Gastrocnemius medialis (tissue), 4 donors: ENCODE measurements around the gene P3R3URF. TPM values are rescaled to one million over a fixed set of nuclear protein-coding genes. Genes with fewer than 3 reads are reported as not detected.
"Not testable (repeated sequence)": the region's sequence is repeated elsewhere in the genome, so short reads cannot be mapped to it uniquely, and the experiment has no call there.

Experiments
- ATAC-seq, 2 donors: fragments of 150-250 bp; one replicate each; pipeline ENCODE4 v1.9.1; 2016
- DNase-seq, 2 donors: peaks; one replicate each; pipeline ENCODE4 v3.0.0-alpha.2; 2019
- H3K27ac ChIP-seq, 4 donors: fragments of 200-600 bp; sonication (generic); 1 replicate in 1 of 4; 2 replicates in 3 of 4; pipeline ENCODE4 v1.5.1; 2016 to 2018; ENCODE audit warnings: mild to moderate bottlenecking in 2 of 4, moderate library complexity in 1 of 4
- H3K27me3 ChIP-seq, 3 donors: fragments of 200-600 bp; sonication (generic) in 2 of 3; 1 replicate in 1 of 3; 2 replicates in 2 of 3; pipeline versions ENCODE4 v1.5.1 to v1.6.0; 2016 to 2019; ENCODE audit warnings: mild to moderate bottlenecking in 1 of 3, moderate library complexity in 1 of 3
- H3K36me3 ChIP-seq, 2 donors: fragments of 200-600 bp; sonication (generic) in 1 of 2; one replicate each; pipeline ENCODE4 v1.5.1; 2017 to 2018
- H3K4me1 ChIP-seq, 2 donors: fragments of 200-600 bp; sonication (generic) in 1 of 2; one replicate each; pipeline ENCODE4 v1.5.1; 2016 to 2017; ENCODE audit warnings: mild to moderate bottlenecking in 2 of 2
- H3K4me3 ChIP-seq, 4 donors: fragments of 200-600 bp; sonication (generic) in 3 of 4; 1 replicate in 1 of 4; 2 replicates in 3 of 4; pipeline ENCODE4 v1.5.1; 2016 to 2019; ENCODE audit warnings: mild to moderate bottlenecking in 2 of 4
- H3K9me3 ChIP-seq, 3 donors: fragments of 200-600 bp; sonication (generic) in 2 of 3; 1 replicate in 1 of 3; 2 replicates in 2 of 3; pipeline ENCODE4 v1.5.1; 2016 to 2019
- CTCF ChIP-seq, 5 experiments: fragments of 450-650 bp in 3 of 5; fragments of 200-600 bp in 2 of 5; sonication (generic) in 2 of 5; IDR thresholded peaks in 4 of 5; conservative IDR thresholded peaks in 1 of 5; 1 replicate in 4 of 5; 2 replicates in 1 of 5; pipeline ENCODE4 v1.5.1; 2016 to 2019; ENCODE audit warnings: antibody characterized with exemption in 5 of 5, mild to moderate bottlenecking in 3 of 5, moderate library complexity in 3 of 5
- POLR2A ChIP-seq, 2 donors: fragments of 450-650 bp; IDR thresholded peaks; one replicate each; pipeline ENCODE4 v1.6.1; 2017; ENCODE audit warnings: antibody characterized with exemption in 2 of 2, mild to moderate bottlenecking in 2 of 2, moderate library complexity in 2 of 2
- in situ Hi-C, 4 donors: fragments of 200-750 bp; cut with MboI; loops; one replicate each; pipeline versions ENCODE4 v1.15.0 to v1.8.0; 2017; ENCODE audit warnings: low sequenced_read_pairs in 4 of 4
- intact Hi-C: fragments of 100-400 bp; cut with DNase I; formaldehyde crosslinking; loops from one replicate; pipeline ENCODE4 v1.15.1; 2023; ENCODE audit warnings: low total_unique reads
- total RNA-seq, 4 donors: library from RNA; depleted of rRNA; stranded (reverse); fragments of >200 nt; gene quantifications; one replicate each; pipeline versions ENCODE4 v1.1.0 to v1.2.3, GENCODE V29; 2016

P3R3URF gene
- not detected for total RNA-seq

DNA sequence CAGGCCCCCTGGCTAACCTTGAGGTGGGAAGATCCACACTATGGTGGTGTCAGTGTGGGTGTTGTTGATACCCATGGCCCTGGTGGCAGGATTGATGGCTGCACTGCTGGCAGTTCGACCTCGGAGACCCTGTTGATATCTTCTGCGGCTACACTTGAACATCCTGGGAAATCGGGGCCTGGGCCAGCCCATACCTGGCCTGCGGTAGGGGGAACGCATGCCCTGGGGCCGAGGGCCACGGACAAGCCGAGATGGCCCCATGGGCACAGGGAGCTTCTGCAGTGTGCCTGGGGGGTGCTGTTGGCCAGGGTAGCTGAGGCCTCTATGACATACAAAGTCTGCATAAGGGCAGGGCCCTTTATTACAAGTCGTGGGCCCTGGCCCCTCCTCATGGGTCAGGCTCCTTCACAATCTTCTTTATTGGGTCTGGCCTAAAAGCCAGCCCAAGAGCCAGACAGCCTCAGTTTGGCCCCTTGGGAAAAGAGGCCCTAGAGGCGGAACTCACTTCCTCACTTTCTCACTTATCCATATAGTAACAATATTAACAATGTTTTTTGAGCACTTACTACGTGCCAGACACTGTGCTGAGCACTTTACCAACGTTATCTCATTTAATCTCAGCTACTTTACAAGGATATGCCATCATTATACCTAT, at the start of gene P3R3URF:
TSS of gene P3R3URF (minus strand) at position 278 of the 655 bp plus-strand sequence. CDS start at position 261, 17 bp downstream.
- intact Hi-C loops = loop anchor here (10.0 kb wide), 1 partner anchor 262 kb away; no protein-coding TSS in a partner anchor
- DNase-seq (no peak), ATAC-seq (no peak)
- no peaks in the 10 kb centered on the region for H3K27me3 ChIP-seq
- in situ Hi-C loops = loop anchor here in 1 of 4 donors (5.0 kb wide), 1 partner anchor 139 kb away; no protein-coding TSS in a partner anchor
- H3K27ac ChIP-seq = peak within 1 kb of the TSS; percentile 84 to 90 (median 86)
- peak within 1 kb of the TSS in 1 of 4 donors; percentile 16 for H3K4me3 ChIP-seq
- peaks cover 40 to 43% of the 10 kb centered on the region in 2 donors for H3K4me1 ChIP-seq
- no peaks in the 10 kb centered on the region for H3K9me3 ChIP-seq
- no peaks in the 10 kb centered on the region for H3K36me3 ChIP-seq
- TF ChIP-seq CTCF (IDR thresholded peaks at IDR 0.05 in 4 of 5, conservative IDR thresholded peaks at IDR 0.05 in 1 of 5) (no peak), POLR2A (IDR thresholded peaks at IDR 0.05) (no peak)

GRCh38 chr1:46224966-46225365, 48.7 kb upstream of the P3R3URF start:
- in situ Hi-C loops = loop anchor here in 1 of 4 donors (10.0 kb wide), 1 partner anchor 190 kb away; no protein-coding TSS in a partner anchor

GRCh38 chr1:46223472-46223943, 47.2 kb upstream of the P3R3URF start:
- Histone ChIP-seq H3K4me1 (no peaks in the 10 kb centered on the region), H3K27me3 (no peaks in the 10 kb centered on the region), H3K27ac (no peak overlapping the region), H3K36me3 (no peaks in the 10 kb centered on the region), H3K4me3 (no peak overlapping the region), H3K9me3 (no peaks in the 10 kb centered on the region)
- ATAC-seq (peak; percentile 95 to 97), DNase-seq (peak; percentile 40 to 63)
- intact Hi-C loops = loop anchor here (1.0 kb wide), 1 partner anchor 186 kb away; no protein-coding TSS in a partner anchor
- in situ Hi-C loops = loop anchor here in 1 of 4 donors (10.0 kb wide), 1 partner anchor 189 kb away; no protein-coding TSS in a partner anchor
- peak; percentile 82 to 95 (median 85) for TF ChIP-seq CTCF (IDR thresholded peaks at IDR 0.05 in 4 of 5, conservative IDR thresholded peaks at IDR 0.05 in 1 of 5)
- no peak for TF ChIP-seq POLR2A (IDR thresholded peaks at IDR 0.05)

More at GRCh38 chr1:46224966-46225365, 48.7 kb upstream of the P3R3URF start:
- Histone ChIP-seq H3K27me3 (no peaks in the 10 kb centered on the region), H3K4me1 (no peaks in the 10 kb centered on the region), H3K9me3 (no peaks in the 10 kb centered on the region), H3K27ac (no peak overlapping the region), H3K4me3 (no peak overlapping the region), H3K36me3 (no peaks in the 10 kb centered on the region)
- DNase-seq (no peak), ATAC-seq (no peak)
- intact Hi-C loops = no loop called here
- TF ChIP-seq CTCF (IDR thresholded peaks at IDR 0.05 in 4 of 5, conservative IDR thresholded peaks at IDR 0.05 in 1 of 5) = no peak
- no peak for TF ChIP-seq POLR2A (IDR thresholded peaks at IDR 0.05)

DNA sequence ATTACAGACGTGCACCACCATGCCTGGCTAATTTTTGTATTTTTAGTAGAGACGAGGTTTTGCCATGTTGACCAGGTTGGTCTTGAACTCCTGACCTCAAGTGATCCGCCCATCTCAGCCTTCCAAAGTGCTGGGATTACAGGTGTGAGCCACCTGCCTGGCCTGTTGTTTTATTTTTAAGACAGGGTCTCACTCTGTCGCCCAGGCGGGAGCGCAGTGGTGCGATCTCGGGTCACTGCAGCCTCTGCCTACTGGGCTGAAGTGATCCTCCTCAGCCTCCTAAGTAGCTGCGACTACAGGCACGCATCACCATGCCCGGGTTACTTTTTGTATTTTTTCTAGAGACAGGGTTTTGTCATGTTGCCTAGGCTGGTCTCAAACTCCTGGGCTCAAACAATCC, 46.8 kb upstream of the P3R3URF start:
- intact Hi-C loops (loop anchor here (1.0 kb wide), 1 partner anchor 186 kb away; no protein-coding TSS in a partner anchor), in situ Hi-C loops (loop anchor here in 1 of 4 donors (10.0 kb wide), 1 partner anchor 188 kb away; no protein-coding TSS in a partner anchor)
- H3K27me3 ChIP-seq, H3K36me3 ChIP-seq, H3K4me1 ChIP-seq, H3K9me3 ChIP-seq, H3K27ac ChIP-seq, ATAC-seq, H3K4me3 ChIP-seq, DNase-seq: not testable (repeated sequence)

- no peak for TF ChIP-seq POLR2A (IDR thresholded peaks at IDR 0.05)
- TF ChIP-seq CTCF (IDR thresholded peaks at IDR 0.05 in 4 of 5, conservative IDR thresholded peaks at IDR 0.05 in 1 of 5) = no peak
- Histone ChIP-seq H3K27me3 (no peaks in the 10 kb centered on the region), H3K4me1 (no peaks in the 10 kb centered on the region), H3K36me3 (no peaks in the 10 kb centered on the region), H3K9me3 (no peaks in the 10 kb centered on the region), H3K4me3 (no peak overlapping the region), H3K27ac (no peak overlapping the region)
- DNase-seq (no peak), ATAC-seq (no peak)
- in situ Hi-C loops (loop anchor here in 1 of 4 donors (10.0 kb wide), 1 partner anchor 187 kb away; no protein-coding TSS in a partner anchor), intact Hi-C loops (no loop called here)
Measured at GRCh38 chr1:46221749-46222148, 45.5 kb upstream of the P3R3URF start.
